HEK293 (cell line): ENCODE measurements around the gene MINDY1.
A peak's percentile ranks its signal among the peaks of the same experiment; 100 is the strongest.

ENCODE experiments used
- CTCF ChIA-PET: fragments of 350-600 bp; formaldehyde crosslinking; extraction: SDS; loops from one replicate; lab custom pipeline; 2021; ENCODE audit warnings: antibody characterized with exemption; lab: Yijun Ruan, JAX
- POLR2A ChIA-PET: fragments of 300-600 bp; formaldehyde crosslinking; extraction: SDS; loops from one replicate; lab custom pipeline; 2020; ENCODE audit warnings: antibody characterized with exemption, inconsistent platforms; lab: Yijun Ruan, JAX
- H3K27ac ChIP-seq: fragments of 200-500 bp; sonication (Bioruptor generic); 2 replicates; pipeline ENCODE4 v1.5.1; 2014; ENCODE audit warnings: low read depth, low read length, control low read depth, inconsistent platforms; ENCODE audit errors: extremely low read depth
- H3K36me3 ChIP-seq, 2 experiments: fragments of 200-500 bp in 1 of 2; sonication (Bioruptor generic) in 1 of 2; 1 replicate in 1 of 2; 2 replicates in 1 of 2; pipeline ENCODE4 v1.5.1; 2014 to 2017; ENCODE audit warnings: inconsistent platforms in 2 of 2, low read length in 2 of 2; ENCODE audit not compliant: control insufficient read depth in 2 of 2, insufficient read depth in 1 of 2
- H3K4me1 ChIP-seq: fragments of 200-500 bp; sonication (Bioruptor generic); 2 replicates; pipeline ENCODE4 v1.5.1; 2014; ENCODE audit warnings: mild to moderate bottlenecking, low read length, inconsistent platforms; ENCODE audit not compliant: control insufficient read depth, insufficient read depth
- H3K4me3 ChIP-seq: 2 replicates; pipeline ENCODE4 v1.5.1; 2011; ENCODE audit warnings: low read depth, mild to moderate bottlenecking, control low read depth, low read length, moderate library complexity
- H3K9me3 ChIP-seq: fragments of 200-500 bp; sonication (Bioruptor generic); 2 replicates; pipeline ENCODE4 v1.5.1; 2014; ENCODE audit warnings: low read depth, low read length, inconsistent platforms; ENCODE audit not compliant: control insufficient read depth, insufficient read depth
- BCL11B ChIP-seq: fragments of 450-650 bp; formaldehyde crosslinking; IDR thresholded peaks from 2 replicates; pipeline ENCODE4 v1.5.1; 2016; ENCODE audit warnings: low read depth, missing biosample characterization, missing genetic modification characterization
- GLIS2 ChIP-seq: fragments of 450-650 bp; formaldehyde crosslinking; IDR thresholded peaks from 2 replicates; pipeline ENCODE4 v1.5.1; 2016; ENCODE audit warnings: missing biosample characterization, missing genetic modification characterization
- KLF10 ChIP-seq: fragments of 450-650 bp; IDR thresholded peaks from 2 replicates; pipeline ENCODE4 v1.5.1; 2018; ENCODE audit warnings: missing biosample characterization, mild to moderate bottlenecking, missing genetic modification characterization
- KLF8 ChIP-seq: fragments of 450-650 bp; formaldehyde crosslinking; IDR thresholded peaks from 2 replicates; pipeline ENCODE4 v1.5.1; 2016; ENCODE audit warnings: missing biosample characterization, missing genetic modification characterization
- PATZ1 ChIP-seq: fragments of 450-650 bp; formaldehyde crosslinking; IDR thresholded peaks from 2 replicates; pipeline ENCODE4 v1.5.1; 2016; ENCODE audit warnings: missing biosample characterization, missing genetic modification characterization
- PRDM2 ChIP-seq: fragments of 450-650 bp; formaldehyde crosslinking; IDR thresholded peaks from 2 replicates; pipeline ENCODE4 v1.5.1; 2016; ENCODE audit warnings: missing biosample characterization, missing genetic modification characterization, borderline replicate concordance
- REST ChIP-seq: fragments of 450-650 bp; formaldehyde crosslinking; IDR thresholded peaks from 2 replicates; pipeline ENCODE4 v1.5.1; 2016; ENCODE audit warnings: missing biosample characterization, missing genetic modification characterization
- SCRT2 ChIP-seq: fragments of 450-650 bp; formaldehyde crosslinking; IDR thresholded peaks from 2 replicates; pipeline ENCODE4 v1.5.1; 2016; ENCODE audit warnings: missing biosample characterization, missing genetic modification characterization
- ZBTB48 ChIP-seq: fragments of 450-650 bp; formaldehyde crosslinking; IDR thresholded peaks from 2 replicates; pipeline ENCODE4 v1.5.1; 2016; ENCODE audit warnings: missing biosample characterization, missing genetic modification characterization
- ZBTB49 ChIP-seq: fragments of 450-650 bp; formaldehyde crosslinking; IDR thresholded peaks from 2 replicates; pipeline ENCODE4 v1.5.1; 2016; ENCODE audit warnings: missing biosample characterization, missing genetic modification characterization, low read depth
- ZBTB6 ChIP-seq: fragments of 450-650 bp; formaldehyde crosslinking; IDR thresholded peaks from 2 replicates; pipeline ENCODE4 v1.5.1; 2017; ENCODE audit warnings: missing biosample characterization, missing genetic modification characterization
- ZNF266 ChIP-seq: fragments of 450-650 bp; formaldehyde crosslinking; IDR thresholded peaks from 2 replicates; pipeline ENCODE4 v1.5.1; 2016; ENCODE audit warnings: missing biosample characterization, missing genetic modification characterization, low read depth
- ZNF366 ChIP-seq: fragments of 450-650 bp; formaldehyde crosslinking; conservative IDR thresholded peaks from 2 replicates; pipeline ENCODE4 v1.5.1; 2016; ENCODE audit warnings: missing biosample characterization, missing genetic modification characterization
- ZNF513 ChIP-seq: fragments of 450-650 bp; IDR thresholded peaks from 2 replicates; pipeline ENCODE4 v1.5.1; 2018; ENCODE audit warnings: missing biosample characterization, missing genetic modification characterization
- ZNF548 ChIP-seq: fragments of 450-650 bp; formaldehyde crosslinking; IDR thresholded peaks from 2 replicates; pipeline ENCODE4 v1.5.1; 2016; ENCODE audit warnings: missing biosample characterization, missing genetic modification characterization
- ZNF645 ChIP-seq: fragments of 450-650 bp; formaldehyde crosslinking; IDR thresholded peaks from 2 replicates; pipeline ENCODE4; 2016; ENCODE audit warnings: missing biosample characterization, missing genetic modification characterization
- ZNF76 ChIP-seq: fragments of 450-650 bp; formaldehyde crosslinking; IDR thresholded peaks from 2 replicates; pipeline ENCODE4; 2016; ENCODE audit warnings: low read depth, missing biosample characterization, missing genetic modification characterization, borderline replicate concordance

MINDY1 gene

GRCh38 chr1:150979092-150980056 lies 27.3 kb downstream of the MINDY1 start:
- H3K4me3 ChIP-seq = no peak overlapping the region
- POLR2A ChIA-PET = no interaction called here
- no peak for TF ChIP-seq BCL11B
- no peak for TF ChIP-seq ZNF76 (tag by site-specific recombination)
- no peak for TF ChIP-seq ZNF548 (tag by site-specific recombination)
- peak; percentile 76 for TF ChIP-seq PATZ1 (tag by site-specific recombination)
- no peak for TF ChIP-seq REST (tag by site-specific recombination)
- peak; percentile 91 for TF ChIP-seq ZBTB48 (tag by site-specific recombination)
- no peak for TF ChIP-seq ZNF366 (tag by site-specific recombination)
- 0 out of 2 replicates have a peak, but pooled peaks have one; percentile 39 for TF ChIP-seq KLF10
- TF ChIP-seq ZNF645 (tag by site-specific recombination) = no peak
- no peak for TF ChIP-seq SCRT2
- no peak for TF ChIP-seq PRDM2 (tag by site-specific recombination)
- peak; percentile 52; the same call in 1 of the 2 replicates for TF ChIP-seq ZBTB6
- no peak for TF ChIP-seq ZBTB49
- no peak for TF ChIP-seq ZNF266 (tag by site-specific recombination)
- peak; percentile 24; the same call in 1 of the 2 replicates for TF ChIP-seq KLF8 (tag by site-specific recombination)
- TF ChIP-seq ZNF513 (tag by site-specific recombination) = no peak
- TF ChIP-seq GLIS2 (tag by site-specific recombination) = peak; percentile 77

More at GRCh38 chr1:150979092-150980056, 27.3 kb downstream of the MINDY1 start:
- CTCF ChIA-PET = interaction anchor here (0.5 to 7.2 kb wide), 26 partner anchors 9 to 964 kb away, joined by 3 to 65 read pairs (median 4); partner anchors contain the start of gene MINDY1
- no peaks in the 10 kb centered on the region for H3K9me3 ChIP-seq
- H3K4me1 ChIP-seq = peaks cover 7% of the 10 kb centered on the region; the same call in 1 of the 2 replicates
- H3K27ac ChIP-seq = no peak overlapping the region
- no peaks in the 10 kb centered on the region for H3K36me3 ChIP-seq
